Body of pancreas (tissue), 4 donors: Measurements from ENCODE around the gene RAB40C.

Experiments used
- POLR2A ChIP-seq, 3 donors: fragments of 450-650 bp; IDR thresholded peaks; one replicate each; pipeline ENCODE4 v1.6.1; 2016; ENCODE audit warnings: antibody characterized with exemption in 3 of 3, mild to moderate bottlenecking in 2 of 3
- TF ChIP-seq, protein P1 (sequence below), 7 experiments: fragments of 450-650 bp in 4 of 7; fragments of 200-600 bp in 3 of 7; sonication (generic) in 3 of 7; IDR thresholded peaks; one replicate each; pipeline ENCODE4 v1.5.1; 2016 to 2019; ENCODE audit warnings: antibody characterized with exemption in 7 of 7

GRCh38 chr16:660459-661183 lies 70.8 kb downstream of the RAB40C start:
- TF ChIP-seq, protein P1, sequence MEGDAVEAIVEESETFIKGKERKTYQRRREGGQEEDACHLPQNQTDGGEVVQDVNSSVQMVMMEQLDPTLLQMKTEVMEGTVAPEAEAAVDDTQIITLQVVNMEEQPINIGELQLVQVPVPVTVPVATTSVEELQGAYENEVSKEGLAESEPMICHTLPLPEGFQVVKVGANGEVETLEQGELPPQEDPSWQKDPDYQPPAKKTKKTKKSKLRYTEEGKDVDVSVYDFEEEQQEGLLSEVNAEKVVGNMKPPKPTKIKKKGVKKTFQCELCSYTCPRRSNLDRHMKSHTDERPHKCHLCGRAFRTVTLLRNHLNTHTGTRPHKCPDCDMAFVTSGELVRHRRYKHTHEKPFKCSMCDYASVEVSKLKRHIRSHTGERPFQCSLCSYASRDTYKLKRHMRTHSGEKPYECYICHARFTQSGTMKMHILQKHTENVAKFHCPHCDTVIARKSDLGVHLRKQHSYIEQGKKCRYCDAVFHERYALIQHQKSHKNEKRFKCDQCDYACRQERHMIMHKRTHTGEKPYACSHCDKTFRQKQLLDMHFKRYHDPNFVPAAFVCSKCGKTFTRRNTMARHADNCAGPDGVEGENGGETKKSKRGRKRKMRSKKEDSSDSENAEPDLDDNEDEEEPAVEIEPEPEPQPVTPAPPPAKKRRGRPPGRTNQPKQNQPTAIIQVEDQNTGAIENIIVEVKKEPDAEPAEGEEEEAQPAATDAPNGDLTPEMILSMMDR (IDR thresholded peaks at IDR 0.05), result peak; percentile 54 to 76 (median 67)
- TF ChIP-seq POLR2A (IDR thresholded peaks at IDR 0.05), result peak in 2 of 3 donors; percentile 42 to 52
